ENCODE data around the gene GIMAP8. TPM values are rescaled to one million over a fixed set of nuclear protein-coding genes. Genes with fewer than 3 reads are reported as not detected.
"Not testable (repeated sequence)": the region's sequence is repeated elsewhere in the genome, so short reads cannot be mapped to it uniquely, and the experiment has no call there.

Gene GIMAP8
- total RNA-seq, 1 experiment from 2014 or later, result 0.10 TPM

- intact Hi-C loops (cut with micrococcal nuclease; ENCODE audit: unreplicated experiment), result no loop called here
- TF ChIP-seq REST (IDR thresholded peaks at IDR 0.05; ENCODE audit: insufficient read depth in 1 of 2, low read depth in 2 of 2, low read length in 1 of 2) (no peak), CTCF (IDR thresholded peaks at IDR 0.05) (no peak), TCF7L2 (IDR thresholded peaks at IDR 0.05; ENCODE audit: low read depth, low read length) (no peak), POLR2AphosphoS5 (IDR thresholded peaks at IDR 0.05; ENCODE audit: low read depth, low read length) (no peak), SIN3A (IDR thresholded peaks at IDR 0.05; ENCODE audit: borderline replicate concordance, insufficient read depth, low read depth, low read length) (no peak)
- Histone ChIP-seq H3K36me3 (ENCODE audit: control insufficient read depth, insufficient read depth, low read length) (no peaks in the 10 kb centered on the region), H3K27me3 (ENCODE audit: control insufficient read depth, insufficient read depth, low read length) (peaks cover 2% of the 10 kb centered on the region; the same call in 1 of the 2 replicates), H3K4me3 (ENCODE audit: low read depth in 2 of 2, low read length in 2 of 2) (no peak overlapping the region), H3K27ac (ENCODE audit: low read length) (no peak overlapping the region), H3K4me1 (ENCODE audit: control insufficient read depth, insufficient read depth, low read length) (no peaks in the 10 kb centered on the region), H3K9me3 (ENCODE audit: control insufficient read depth, insufficient read depth, low read depth, low read length) (no peaks in the 10 kb centered on the region)
- no peak for DNase-seq (ENCODE audit: low read depth, low spot score)
- ATAC-seq, result no peak
- BruUV-seq (replicated peaks), result no TSS peak
- POLR2A ChIA-PET, result no interaction called here
- CTCF ChIA-PET, result no interaction called here
- in situ Hi-C loops (cut with HindIII; ENCODE audit: low pct_unique_long_range_greater_than_20kb, low sequenced_read_pairs), result no loop called here
Observed at GRCh38 chr7:150519310-150519709, 68.9 kb downstream of the GIMAP8 start.

GRCh38 chr7:150520145-150520544 is 69.7 kb downstream of the GIMAP8 start:
- in situ Hi-C loops (cut with HindIII; ENCODE audit: low pct_unique_long_range_greater_than_20kb, low sequenced_read_pairs), result no loop called here
- intact Hi-C loops (cut with micrococcal nuclease; ENCODE audit: unreplicated experiment), result no loop called here
- Histone ChIP-seq H3K27ac (ENCODE audit: low read length) (no peak overlapping the region), H3K4me3 (ENCODE audit: low read depth in 2 of 2, low read length in 2 of 2) (no peak overlapping the region), H3K9me3 (ENCODE audit: control insufficient read depth, insufficient read depth, low read depth, low read length) (no peaks in the 10 kb centered on the region), H3K4me1 (ENCODE audit: control insufficient read depth, insufficient read depth, low read length) (no peaks in the 10 kb centered on the region), H3K36me3 (ENCODE audit: control insufficient read depth, insufficient read depth, low read length) (no peaks in the 10 kb centered on the region), H3K27me3 (ENCODE audit: control insufficient read depth, insufficient read depth, low read length) (peaks cover 2% of the 10 kb centered on the region; the same call in 1 of the 2 replicates)
- ATAC-seq (no peak), DNase-seq (ENCODE audit: low read depth, low spot score) (no peak)
- POLR2A ChIA-PET, result no interaction called here
- no TSS peak for BruUV-seq (replicated peaks)
- TF ChIP-seq CTCF (IDR thresholded peaks at IDR 0.05) (no peak), POLR2AphosphoS5 (IDR thresholded peaks at IDR 0.05; ENCODE audit: low read depth, low read length) (no peak), SIN3A (IDR thresholded peaks at IDR 0.05; ENCODE audit: borderline replicate concordance, insufficient read depth, low read depth, low read length) (no peak), REST (IDR thresholded peaks at IDR 0.05; ENCODE audit: insufficient read depth in 1 of 2, low read depth in 2 of 2, low read length in 1 of 2) (no peak), TCF7L2 (IDR thresholded peaks at IDR 0.05; ENCODE audit: low read depth, low read length) (no peak)
- CTCF ChIA-PET, result no interaction called here

- H3K27me3 ChIP-seq (ENCODE audit: control insufficient read depth, insufficient read depth, low read length); in situ Hi-C loops (cut with HindIII; ENCODE audit: low pct_unique_long_range_greater_than_20kb, low sequenced_read_pairs); H3K9me3 ChIP-seq (ENCODE audit: control insufficient read depth, insufficient read depth, low read depth, low read length); DNase-seq (ENCODE audit: low read depth, low spot score); CTCF ChIA-PET; H3K36me3 ChIP-seq (ENCODE audit: control insufficient read depth, insufficient read depth, low read length); H3K4me3 ChIP-seq (ENCODE audit: low read depth in 2 of 2, low read length in 2 of 2); H3K4me1 ChIP-seq (ENCODE audit: control insufficient read depth, insufficient read depth, low read length); POLR2A ChIA-PET; ATAC-seq; H3K27ac ChIP-seq (ENCODE audit: low read length); intact Hi-C loops (cut with micrococcal nuclease; ENCODE audit: unreplicated experiment); BruUV-seq (replicated peaks): not testable (repeated sequence)
Observed at GRCh38 chr7:150522931-150523330, 72.5 kb downstream of the GIMAP8 start.
